Measurements from ENCODE around the gene CSK.
"Not testable (repeated sequence)": the region's sequence is repeated elsewhere in the genome, so short reads cannot be mapped to it uniquely, and the experiment has no call there.

Gene CSK

GRCh38 chr15:74781431-74782258, at the start of gene CSK:
Gene CSK (plus strand): TSS chr15:74782080. CDS start chr15:74798298, 16,218 bp downstream.
- peak; percentile 96 for DNase-seq (ENCODE audit: low spot score)

- DNase-seq (ENCODE audit: low spot score): no peak
These were observed 49.0 kb upstream of the CSK start for GRCh38 chr15:74732846-74733245.

GRCh38 chr15:74733269-74733668, 48.6 kb upstream of the CSK start:
- DNase-seq (ENCODE audit: low spot score): no peak

- no peak for DNase-seq (ENCODE audit: low spot score)
These were observed 46.6 kb upstream of the CSK start for GRCh38 chr15:74735305-74735704.

GRCh38 chr15:74738239-74738638, 43.6 kb upstream of the CSK start:
- DNase-seq (ENCODE audit: low spot score): not testable (repeated sequence)

- no peak for DNase-seq (ENCODE audit: low spot score)
These were observed 39.5 kb upstream of the CSK start for GRCh38 chr15:74742422-74742821.

GRCh38 chr15:74746389-74746788, 35.5 kb upstream of the CSK start:
- no peak for DNase-seq (ENCODE audit: low spot score)

- no peak for DNase-seq (ENCODE audit: low spot score)
These were observed 33.4 kb upstream of the CSK start, which contains the start of gene CYP1A2 for GRCh38 chr15:74748322-74748946. Gene CYP1A2 (plus strand): TSS chr15:74748845. CDS start chr15:74749739, 894 bp downstream.

GRCh38 chr15:74749832-74750231, 32.0 kb upstream of the CSK start:
- DNase-seq (ENCODE audit: low spot score): no peak

GRCh38 chr15:74750751-74751150, 31.1 kb upstream of the CSK start:
- DNase-seq (ENCODE audit: low spot score): peak; percentile 60

GRCh38 chr15:74752011-74752410, 29.9 kb upstream of the CSK start:
- no peak for DNase-seq (ENCODE audit: low spot score)

- DNase-seq (ENCODE audit: low spot score): no peak
These were observed 29.3 kb upstream of the CSK start for GRCh38 chr15:74752531-74752930.

- no peak for DNase-seq (ENCODE audit: low spot score)
These were observed 27.2 kb upstream of the CSK start for GRCh38 chr15:74754593-74755215.

GRCh38 chr15:74758736-74759135, 23.1 kb upstream of the CSK start:
- no peak for DNase-seq (ENCODE audit: low spot score)

GRCh38 chr15:74762791-74763150, 19.1 kb upstream of the CSK start:
- no peak for DNase-seq (ENCODE audit: low spot score)

- DNase-seq (ENCODE audit: low spot score): no peak
These were observed 18.5 kb upstream of the CSK start for GRCh38 chr15:74763416-74763815.

GRCh38 chr15:74767167-74768098, 14.4 kb upstream of the CSK start:
- no peak for DNase-seq (ENCODE audit: low spot score)

GRCh38 chr15:74768099-74768770, 13.6 kb upstream of the CSK start:
- no peak for DNase-seq (ENCODE audit: low spot score)

GRCh38 chr15:74768771-74769342, 13.0 kb upstream of the CSK start:
- peak; percentile 79 for DNase-seq (ENCODE audit: low spot score)

- DNase-seq (ENCODE audit: low spot score): no peak
These were observed 12.3 kb upstream of the CSK start for GRCh38 chr15:74769463-74770025.

All from iPS-NIHi11 (cell line).